HL-60 (cell line): ENCODE measurements around the gene SLC22A13.

ENCODE experiments used
- POLR2AphosphoS5 ChIP-seq: IDR thresholded peaks from 2 replicates; pipeline ENCODE4 v1.6.1; 2012; ENCODE audit warnings: low read depth
- TF ChIP-seq, protein P1 (sequence below): IDR thresholded peaks from one replicate; pipeline ENCODE4 v1.5.1; 2011; ENCODE audit warnings: low read length, control low read depth, inconsistent platforms; ENCODE audit not compliant: insufficient read depth

- TF ChIP-seq, protein P1, sequence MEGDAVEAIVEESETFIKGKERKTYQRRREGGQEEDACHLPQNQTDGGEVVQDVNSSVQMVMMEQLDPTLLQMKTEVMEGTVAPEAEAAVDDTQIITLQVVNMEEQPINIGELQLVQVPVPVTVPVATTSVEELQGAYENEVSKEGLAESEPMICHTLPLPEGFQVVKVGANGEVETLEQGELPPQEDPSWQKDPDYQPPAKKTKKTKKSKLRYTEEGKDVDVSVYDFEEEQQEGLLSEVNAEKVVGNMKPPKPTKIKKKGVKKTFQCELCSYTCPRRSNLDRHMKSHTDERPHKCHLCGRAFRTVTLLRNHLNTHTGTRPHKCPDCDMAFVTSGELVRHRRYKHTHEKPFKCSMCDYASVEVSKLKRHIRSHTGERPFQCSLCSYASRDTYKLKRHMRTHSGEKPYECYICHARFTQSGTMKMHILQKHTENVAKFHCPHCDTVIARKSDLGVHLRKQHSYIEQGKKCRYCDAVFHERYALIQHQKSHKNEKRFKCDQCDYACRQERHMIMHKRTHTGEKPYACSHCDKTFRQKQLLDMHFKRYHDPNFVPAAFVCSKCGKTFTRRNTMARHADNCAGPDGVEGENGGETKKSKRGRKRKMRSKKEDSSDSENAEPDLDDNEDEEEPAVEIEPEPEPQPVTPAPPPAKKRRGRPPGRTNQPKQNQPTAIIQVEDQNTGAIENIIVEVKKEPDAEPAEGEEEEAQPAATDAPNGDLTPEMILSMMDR = no peak
- TF ChIP-seq POLR2AphosphoS5 = no peak
Observed at GRCh38 chr3:38235466-38235865, 30.1 kb upstream of the SLC22A13 start.
